Spleen (tissue), 11 donors: ENCODE data around the gene KRT12. TPM values are rescaled to one million over a fixed set of nuclear protein-coding genes. Genes with fewer than 3 reads are reported as not detected.

Experiments
- DNase-seq: peaks from one replicate; pipeline ENCODE4 v3.0.0-alpha.2; 2020
- H3K27ac ChIP-seq, 8 donors: fragments of 200-600 bp; sonication (generic) in 7 of 8; 1 replicate in 4 of 8; 2 replicates in 4 of 8; pipeline versions ENCODE4 v1.5.0 to v1.8.0; 2016 to 2021; ENCODE audit warnings: inconsistent platforms in 4 of 8, mild to moderate bottlenecking in 4 of 8, moderate library complexity in 1 of 8
- H3K27me3 ChIP-seq, 7 donors: fragments of 200-600 bp; sonication (generic) in 6 of 7; replicated peaks in 1 of 7; 1 replicate in 4 of 7; 2 replicates in 3 of 7; pipeline versions ENCODE4 v1.5.0 to v1.8.0; 2016 to 2021; ENCODE audit warnings: inconsistent platforms in 3 of 7, mild to moderate bottlenecking in 1 of 7
- H3K36me3 ChIP-seq, 6 donors: fragments of 200-600 bp; sonication (generic) in 5 of 6; 1 replicate in 4 of 6; 2 replicates in 2 of 6; pipeline versions ENCODE4 v1.5.0 to v1.8.0; 2016 to 2021; ENCODE audit warnings: inconsistent platforms in 2 of 6
- H3K4me1 ChIP-seq, 6 donors: fragments of 200-600 bp; sonication (generic) in 5 of 6; 1 replicate in 3 of 6; 2 replicates in 3 of 6; pipeline versions ENCODE4 v1.5.0 to v1.8.0; 2016 to 2021; ENCODE audit warnings: inconsistent platforms in 3 of 6
- H3K4me3 ChIP-seq, 8 donors: fragments of 200-600 bp; sonication (generic) in 7 of 8; 1 replicate in 4 of 8; 2 replicates in 4 of 8; pipeline versions ENCODE4 v1.5.0 to v1.8.0; 2016 to 2021; ENCODE audit warnings: inconsistent platforms in 4 of 8, mild to moderate bottlenecking in 4 of 8, moderate library complexity in 2 of 8
- H3K9me3 ChIP-seq, 8 donors: fragments of 200-600 bp; sonication (generic) in 7 of 8; 1 replicate in 4 of 8; 2 replicates in 4 of 8; pipeline versions ENCODE4 v1.5.0 to v1.8.0; 2016 to 2021; ENCODE audit warnings: inconsistent platforms in 4 of 8
- POLR2A ChIP-seq, 3 donors: fragments of 450-650 bp; IDR thresholded peaks; one replicate each; pipeline ENCODE4 v1.5.1; 2017; ENCODE audit warnings: antibody characterized with exemption in 3 of 3, mild to moderate bottlenecking in 1 of 3
- POLR2AphosphoS5 ChIP-seq, 3 donors: sonication (generic); formaldehyde crosslinking; IDR thresholded peaks; one replicate each; pipeline ENCODE4 v1.5.1; 2017; ENCODE audit warnings: antibody characterized with exemption in 3 of 3
- WGBS, 5 donors: extraction: QIAGEN DNeasy Blood & Tissue Kit in 3 of 5; methylation state at CpG; one replicate each; pipeline versions ENCODE4 v1.1.5 to v1.1.7; 2013 to 2018; 5-methylcytosine and 5-hydroxymethylcytosine counted together
- intact Hi-C: fragments of 100-400 bp; cut with DNase I; formaldehyde crosslinking; loops from one replicate; pipeline ENCODE4 v1.15.0; 2023; ENCODE audit warnings: low total_unique reads
- polyA plus RNA-seq, 3 donors: library from polyadenylated mRNA; stranded (reverse); fragments of 200-250 nt; gene quantifications; one replicate each; pipeline ENCODE4 v1.2.1, GENCODE V29; 2013
- total RNA-seq, 7 donors: library from RNA; depleted of rRNA in 3 of 7; stranded (reverse); fragments of >200 nt in 3 of 7; fragmentation: NEBNext Ultra II Directional in 4 of 7; extraction: Animal tissue kit (Norgen Biotek cat#: 25700) in 4 of 7; gene quantifications; one replicate each; pipeline versions ENCODE4 v1.1.0 to v1.2.1, GENCODE V29; 2016 to 2021
- TF ChIP-seq, protein P1 (sequence below), 11 experiments: fragments of 200-600 bp in 7 of 11; fragments of 450-650 bp in 4 of 11; sonication (generic) in 4 of 11; IDR thresholded peaks in 8 of 11; conservative IDR thresholded peaks in 3 of 11; 1 replicate in 7 of 11; 2 replicates in 4 of 11; pipeline versions ENCODE4 v1.4.0 to v1.8.0; 2016 to 2021; ENCODE audit warnings: antibody characterized with exemption in 11 of 11, inconsistent platforms in 4 of 11, mild to moderate bottlenecking in 1 of 11
- donor health status: healthy with polysubstance abuse.
- donor health status: DM: no; HTN: no; CAD: no; lungs with moderate emphysema.
- donor health status: DM: no; HTN: no; CAD: no.
- donor health status: Bipolar disorder and iron deficiency.
- donor health status: healthy.
- donor health status: DM: no; HTN: no; CAD: no.
- donor health status: DM: yes; HTN: yes; CAD: no.

KRT12 gene
- total and polyA plus RNA-seq, 10 donors, result not detected

GRCh38 chr17:40822132-40822812, 44.8 kb downstream of the KRT12 start, which contains the start of gene KRT10:
KRT10 (minus strand) TSS chr17:40822614; CDS start chr17:40822585, 29 bp downstream.
- H3K4me3 ChIP-seq, result no peak within 1 kb of the TSS
- intact Hi-C loops, result no loop called here
- H3K36me3 ChIP-seq, result peaks cover 0 to 18% (median 5%) of the 10 kb centered on the region in 6 donors
- H3K27ac ChIP-seq, result no peak within 1 kb of the TSS
- DNase-seq, result no peak
- 74 to 94% (median 92%) methylated on average over 7 of the region's 7 CpGs for WGBS, 5 donors
- H3K27me3 ChIP-seq, result no peaks in the 10 kb centered on the region
- peaks cover 6 to 32% (median 18%) of the 10 kb centered on the region in 6 donors for H3K4me1 ChIP-seq
- TF ChIP-seq POLR2A (IDR thresholded peaks at IDR 0.05) (no peak), POLR2AphosphoS5 (IDR thresholded peaks at IDR 0.05) (no peak)
- TF ChIP-seq, protein P1, sequence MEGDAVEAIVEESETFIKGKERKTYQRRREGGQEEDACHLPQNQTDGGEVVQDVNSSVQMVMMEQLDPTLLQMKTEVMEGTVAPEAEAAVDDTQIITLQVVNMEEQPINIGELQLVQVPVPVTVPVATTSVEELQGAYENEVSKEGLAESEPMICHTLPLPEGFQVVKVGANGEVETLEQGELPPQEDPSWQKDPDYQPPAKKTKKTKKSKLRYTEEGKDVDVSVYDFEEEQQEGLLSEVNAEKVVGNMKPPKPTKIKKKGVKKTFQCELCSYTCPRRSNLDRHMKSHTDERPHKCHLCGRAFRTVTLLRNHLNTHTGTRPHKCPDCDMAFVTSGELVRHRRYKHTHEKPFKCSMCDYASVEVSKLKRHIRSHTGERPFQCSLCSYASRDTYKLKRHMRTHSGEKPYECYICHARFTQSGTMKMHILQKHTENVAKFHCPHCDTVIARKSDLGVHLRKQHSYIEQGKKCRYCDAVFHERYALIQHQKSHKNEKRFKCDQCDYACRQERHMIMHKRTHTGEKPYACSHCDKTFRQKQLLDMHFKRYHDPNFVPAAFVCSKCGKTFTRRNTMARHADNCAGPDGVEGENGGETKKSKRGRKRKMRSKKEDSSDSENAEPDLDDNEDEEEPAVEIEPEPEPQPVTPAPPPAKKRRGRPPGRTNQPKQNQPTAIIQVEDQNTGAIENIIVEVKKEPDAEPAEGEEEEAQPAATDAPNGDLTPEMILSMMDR (IDR thresholded peaks at IDR 0.05 in 8 of 11, conservative IDR thresholded peaks at IDR 0.05 in 3 of 11), result no peak
- H3K9me3 ChIP-seq, result peaks cover 0 to 10% (median 0%) of the 10 kb centered on the region in 8 donors

DNA sequence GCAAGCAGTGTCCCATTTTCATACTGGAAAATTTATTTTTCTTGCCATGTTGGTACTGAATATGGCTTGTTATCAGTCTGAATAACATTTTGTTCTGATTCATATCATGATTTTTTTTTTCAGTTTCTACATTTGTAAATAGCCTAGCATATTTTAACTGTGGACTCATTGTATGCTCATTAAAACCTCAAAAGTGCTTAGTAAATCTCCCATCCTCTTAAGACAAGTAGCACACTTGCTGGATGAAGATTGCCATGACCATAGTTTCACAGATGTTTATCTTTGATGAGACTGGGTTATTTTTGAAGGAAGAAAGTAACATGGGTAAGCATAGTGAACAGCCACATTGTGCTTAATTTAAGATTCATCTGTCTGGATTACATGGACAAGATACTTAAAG, 45.5 kb downstream of the KRT12 start:
- Histone ChIP-seq H3K36me3 (peaks cover 0 to 26% (median 11%) of the 10 kb centered on the region in 6 donors), H3K27ac (no peak overlapping the region)
- intact Hi-C loops, result no loop called here

GRCh38 chr17:40820228-40820838, 46.7 kb downstream of the KRT12 start:
- H3K9me3 ChIP-seq, result peaks cover 0 to 13% (median 0%) of the 10 kb centered on the region in 8 donors
- WGBS, 5 donors, result 74 to 85% (median 78%) methylated on average over 9 of the region's 9 CpGs
- H3K27me3 ChIP-seq, result no peaks in the 10 kb centered on the region
- no peak for DNase-seq
- peaks cover 6 to 32% (median 18%) of the 10 kb centered on the region in 6 donors for H3K4me1 ChIP-seq
- intact Hi-C loops, result no loop called here
- peaks cover 0 to 27% (median 12%) of the 10 kb centered on the region in 6 donors for H3K36me3 ChIP-seq
- no peak for TF ChIP-seq POLR2A (IDR thresholded peaks at IDR 0.05)
- TF ChIP-seq, protein P1 (IDR thresholded peaks at IDR 0.05 in 8 of 11, conservative IDR thresholded peaks at IDR 0.05 in 3 of 11), result no peak
- no peak for TF ChIP-seq POLR2AphosphoS5 (IDR thresholded peaks at IDR 0.05)
- H3K27ac ChIP-seq, result peak overlapping the region; percentile 16 to 96 (median 93)
- H3K4me3 ChIP-seq, result no peak overlapping the region

More for the DNA sequence above, 45.5 kb downstream of the KRT12 start:
- Histone ChIP-seq H3K9me3 (peaks cover 0 to 13% (median 0%) of the 10 kb centered on the region in 8 donors), H3K27me3 (no peaks in the 10 kb centered on the region), H3K4me1 (peaks cover 6 to 32% (median 18%) of the 10 kb centered on the region in 6 donors), H3K4me3 (no peak overlapping the region)
- TF ChIP-seq POLR2AphosphoS5 (IDR thresholded peaks at IDR 0.05) (no peak), POLR2A (IDR thresholded peaks at IDR 0.05) (no peak)
- TF ChIP-seq, protein P1 (IDR thresholded peaks at IDR 0.05 in 8 of 11, conservative IDR thresholded peaks at IDR 0.05 in 3 of 11), result no peak
- no peak for DNase-seq
